GM19468 (cell line): ENCODE data around the gene LCMT2.

Experiments used
- ATAC-seq: cut with Tn5 transposase; IDR thresholded peaks from one replicate; pipeline ENCODE4 v1.9.1; 2021; ENCODE audit warnings: mild to moderate bottlenecking, moderate library complexity, moderate number of reproducible peaks; ENCODE audit not compliant: unreplicated experiment; ENCODE audit errors: extremely low read depth

Gene LCMT2

GRCh38 chr15:43329960-43330779, at the start of gene LCMT2:
LCMT2 (minus strand) TSS chr15:43330573; CDS start chr15:43330489, 84 bp downstream.
- ATAC-seq = peak; percentile 60

DNA sequence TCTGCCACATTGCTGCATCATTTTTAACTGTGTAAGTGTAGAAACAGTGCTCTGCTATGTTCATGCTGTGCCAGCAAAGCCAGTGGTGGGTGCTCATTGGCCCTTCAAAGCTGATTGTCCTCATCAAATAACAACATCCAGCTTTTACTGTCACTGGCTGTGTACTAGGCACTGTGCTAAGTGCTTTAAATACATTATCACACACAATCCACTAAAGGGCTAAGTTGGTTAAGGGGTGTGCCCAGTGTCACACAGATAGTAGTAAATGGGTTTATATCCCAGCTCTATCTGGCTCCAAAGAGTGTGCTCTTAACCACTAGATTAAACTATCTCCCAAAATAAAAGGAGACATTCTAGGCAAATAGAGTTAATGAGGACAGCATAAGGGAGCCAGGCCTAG, 48.2 kb upstream of the LCMT2 start:
- no peak for ATAC-seq

- ATAC-seq = no peak
Observed at GRCh38 chr15:43376017-43376705, 45.8 kb upstream of the LCMT2 start.

DNA sequence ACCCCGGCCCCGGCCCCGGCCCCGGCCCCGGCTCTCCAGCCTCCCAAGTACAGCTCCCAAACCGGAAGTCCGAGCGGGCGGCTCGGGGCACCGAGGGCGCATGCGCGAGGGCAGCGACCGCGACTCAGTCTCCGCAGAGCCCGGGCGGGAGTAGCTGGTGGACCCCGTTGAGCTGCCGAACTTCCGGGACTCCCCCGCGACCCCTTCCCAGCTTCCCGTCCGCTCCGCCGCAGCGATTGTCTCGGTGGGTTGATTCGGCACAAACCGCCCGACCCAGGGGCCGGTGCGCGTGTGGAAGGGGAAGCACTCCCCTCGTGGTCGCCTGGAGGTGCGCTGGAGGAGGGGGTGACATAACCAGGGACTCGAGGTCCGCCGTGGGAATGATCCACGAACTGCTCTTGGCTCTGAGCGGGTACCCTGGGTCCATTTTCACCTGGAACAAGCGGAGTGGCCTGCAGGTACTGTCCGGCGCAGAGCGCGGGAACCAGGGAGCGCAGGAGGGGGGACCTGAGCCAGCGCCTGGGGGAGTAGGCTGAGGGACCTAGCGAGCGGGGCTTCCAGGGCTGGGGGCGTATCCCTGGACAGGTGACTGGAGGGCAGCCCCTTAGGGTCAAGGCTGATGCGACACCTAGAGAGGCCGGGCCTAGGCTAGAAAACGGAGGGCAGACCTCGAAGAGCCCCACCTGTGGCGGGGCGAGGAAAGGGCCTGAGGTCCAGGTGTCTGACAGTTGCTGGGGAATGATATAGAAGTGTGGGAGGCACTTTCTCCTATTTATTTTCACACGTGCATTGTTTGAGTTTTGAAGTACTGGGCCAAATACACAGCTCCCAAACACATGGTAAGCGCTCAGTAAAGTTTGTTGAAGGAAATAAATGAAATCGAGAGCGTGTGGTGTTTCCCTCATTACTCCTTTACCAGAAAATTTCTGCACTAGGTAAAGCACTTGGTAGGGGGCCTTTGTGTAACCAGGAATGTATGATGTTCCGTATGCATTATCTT, 40.9 kb upstream of the LCMT2 start, which contains the start of the genes TUBGCP4 and ZSCAN29:
Gene TUBGCP4 (plus strand): TSS at position 127 of the 1,000 bp plus-strand sequence. CDS start 254 bp downstream, at position 381.
Gene ZSCAN29 (minus strand): TSS at position 69 of the 1,000 bp plus-strand sequence. CDS start 1,130 bp downstream, outside the sequence.
- ATAC-seq = peak; percentile 66

GRCh38 chr15:43370310-43370974, 40.1 kb upstream of the LCMT2 start:
- no peak for ATAC-seq

DNA sequence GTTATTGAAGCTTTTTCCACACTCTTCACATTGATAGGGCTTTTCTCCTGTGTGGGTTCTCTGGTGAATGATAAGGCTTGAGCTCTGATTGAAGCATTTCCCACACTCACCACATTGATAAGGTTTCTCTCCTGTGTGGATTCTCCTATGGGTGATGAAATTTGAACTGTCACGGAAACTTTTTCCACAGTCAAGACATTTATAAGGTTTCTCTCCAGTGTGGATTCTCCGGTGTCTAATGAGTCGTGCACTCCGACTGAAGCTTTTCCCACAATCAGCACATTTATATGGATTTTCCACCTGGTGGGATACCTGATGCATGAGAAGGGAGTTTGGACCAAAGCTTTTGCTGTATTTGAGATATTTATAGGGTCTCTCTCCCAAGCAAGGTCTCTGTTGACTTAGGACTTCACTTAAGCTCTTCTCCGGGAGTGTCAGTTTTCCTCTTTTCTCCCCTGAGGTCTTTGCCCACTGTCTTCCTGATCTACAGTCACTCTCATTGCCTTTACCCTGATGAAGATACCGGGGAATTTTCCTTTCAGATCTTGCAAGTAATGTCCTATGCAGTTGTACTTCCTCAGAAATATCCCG, 31.0 kb upstream of the LCMT2 start:
- no peak for ATAC-seq

- no peak for ATAC-seq
Observed at GRCh38 chr15:43360821-43361220, 30.4 kb upstream of the LCMT2 start.

DNA sequence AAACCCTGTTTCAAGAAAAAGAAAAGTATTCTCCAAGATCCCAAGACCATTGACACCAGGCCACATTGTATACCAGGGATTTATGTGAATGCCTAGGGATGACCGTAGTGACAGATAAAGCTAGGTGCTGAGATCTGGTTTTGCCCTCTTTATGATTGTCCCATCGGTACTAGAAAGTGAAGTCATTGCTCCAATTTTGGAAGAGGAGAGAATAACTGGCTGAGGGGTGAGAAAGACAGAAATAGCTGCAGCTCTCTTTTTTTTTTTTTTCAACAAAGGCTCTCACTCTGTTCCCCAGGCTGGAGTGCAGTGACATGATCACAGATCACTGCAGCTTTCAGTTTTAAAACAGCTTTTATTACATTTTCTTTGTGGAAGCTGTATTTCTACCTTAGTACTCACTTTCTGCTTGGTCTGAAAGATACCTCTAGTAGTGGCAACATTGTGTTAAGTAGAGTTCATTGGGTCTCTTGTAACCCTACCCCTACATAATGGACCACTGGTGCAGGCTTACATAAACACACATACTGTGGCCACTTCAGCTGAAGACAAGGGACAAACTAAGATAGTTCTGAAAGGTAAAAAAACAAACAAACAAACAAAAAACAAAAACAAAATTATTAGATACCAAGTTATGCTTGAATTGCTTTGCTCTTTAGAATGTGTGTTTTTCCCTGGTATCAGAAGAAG, 22.5 kb upstream of the LCMT2 start:
- no peak for ATAC-seq

GRCh38 chr15:43347114-43347513, 16.7 kb upstream of the LCMT2 start:
- ATAC-seq = no peak

DNA sequence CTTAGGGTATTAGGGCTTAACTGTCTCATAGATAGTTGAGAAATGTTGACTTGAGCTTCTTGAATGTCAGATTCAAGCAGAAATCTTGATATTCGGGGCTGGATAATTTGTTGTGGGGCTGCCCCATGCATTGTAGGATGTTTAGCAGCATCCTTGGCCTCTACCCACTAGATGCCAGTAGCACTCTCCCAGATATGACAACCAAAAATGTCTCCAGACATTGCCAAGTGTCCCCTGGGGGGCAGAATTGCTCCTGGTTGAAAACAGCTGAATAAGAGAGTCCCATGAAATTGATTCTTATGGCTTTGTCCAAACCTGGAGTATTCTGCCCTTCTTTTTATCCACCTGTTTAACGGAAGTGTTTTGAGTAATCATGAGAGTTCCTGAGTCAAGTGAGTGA, 15.9 kb upstream of the LCMT2 start:
- ATAC-seq = no peak

DNA sequence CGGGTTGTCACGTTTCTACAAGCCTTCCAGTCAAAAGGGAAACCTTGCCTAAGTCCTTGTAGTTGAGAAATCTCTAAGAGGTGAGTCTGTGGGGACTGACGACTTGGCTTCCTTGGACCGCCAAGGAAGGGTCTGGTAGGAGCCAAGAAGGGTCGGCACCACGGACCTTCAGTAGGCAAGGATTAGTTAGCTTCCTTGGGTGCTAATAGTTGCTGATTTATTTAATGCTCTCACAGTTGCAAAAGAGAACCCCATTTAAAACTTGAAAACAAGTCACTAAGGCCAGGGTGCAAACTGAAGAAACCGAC, 361 bp upstream of the LCMT2 start:
- ATAC-seq = no peak

DNA sequence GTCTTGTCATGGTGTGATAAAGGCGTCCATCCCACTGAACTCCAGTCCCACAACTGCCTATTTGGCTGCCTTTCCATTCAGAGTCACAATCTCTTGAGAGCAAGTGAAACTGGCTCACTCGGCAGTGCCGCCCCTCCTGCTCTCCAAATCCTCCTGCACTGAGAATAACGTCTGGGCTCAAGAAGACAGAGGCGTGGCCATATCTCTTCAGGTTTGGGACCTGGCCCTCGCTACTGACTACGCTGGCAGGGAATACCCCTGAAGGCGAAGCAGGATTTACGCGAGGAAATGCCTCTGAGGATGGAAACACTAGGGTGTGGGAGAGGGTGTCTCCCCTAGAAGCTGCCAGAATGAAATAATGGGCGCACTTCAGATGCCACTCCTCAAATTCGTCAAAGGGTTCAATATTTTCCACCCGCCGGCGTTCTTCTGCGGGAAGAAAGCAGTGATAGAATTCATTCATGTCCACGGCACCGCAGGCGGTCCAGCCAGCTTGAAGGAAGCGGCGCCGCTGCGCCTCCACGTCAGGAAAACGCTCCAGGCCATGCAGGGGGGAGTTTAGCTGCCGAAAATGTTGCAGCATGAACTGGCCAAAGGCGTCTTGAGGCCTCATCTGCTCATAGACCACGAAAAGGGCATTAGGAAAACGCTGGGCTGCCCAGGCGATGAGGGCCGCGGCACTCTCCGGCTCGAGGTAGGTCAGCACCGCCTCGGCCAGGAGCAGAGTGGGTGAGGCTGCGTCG, 985 bp downstream of the LCMT2 start:
- no peak for ATAC-seq

DNA sequence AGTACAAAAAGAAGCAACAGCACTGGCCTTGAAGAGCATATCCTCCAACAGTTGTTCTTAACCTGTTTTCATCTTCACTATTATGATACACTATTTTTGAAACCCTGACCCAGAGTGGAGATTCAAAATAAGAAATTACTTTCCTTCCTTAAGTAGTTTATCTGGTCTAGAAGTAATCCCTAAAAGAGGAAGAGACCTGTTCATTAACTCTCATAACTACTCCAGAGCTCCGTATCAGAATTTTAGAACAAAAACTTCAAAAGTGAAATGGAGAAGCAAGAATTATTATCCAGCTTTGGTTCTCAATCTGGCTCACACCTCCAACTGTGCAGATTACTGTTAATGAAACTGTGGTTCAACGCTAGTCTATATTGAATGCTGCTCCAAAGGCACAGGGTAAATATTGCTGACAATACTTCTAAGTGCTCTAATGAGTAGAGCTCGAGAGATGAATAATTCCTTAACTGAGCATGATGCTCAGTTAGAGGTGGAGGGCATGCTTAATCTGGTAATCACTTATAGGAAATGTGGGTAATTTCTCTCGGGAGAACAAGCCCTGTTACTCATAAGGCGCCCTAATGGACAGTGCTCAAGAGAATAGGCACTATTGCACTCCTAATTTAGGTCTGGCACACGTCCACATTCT, 5.2 kb downstream of the LCMT2 start:
- ATAC-seq = no peak

DNA sequence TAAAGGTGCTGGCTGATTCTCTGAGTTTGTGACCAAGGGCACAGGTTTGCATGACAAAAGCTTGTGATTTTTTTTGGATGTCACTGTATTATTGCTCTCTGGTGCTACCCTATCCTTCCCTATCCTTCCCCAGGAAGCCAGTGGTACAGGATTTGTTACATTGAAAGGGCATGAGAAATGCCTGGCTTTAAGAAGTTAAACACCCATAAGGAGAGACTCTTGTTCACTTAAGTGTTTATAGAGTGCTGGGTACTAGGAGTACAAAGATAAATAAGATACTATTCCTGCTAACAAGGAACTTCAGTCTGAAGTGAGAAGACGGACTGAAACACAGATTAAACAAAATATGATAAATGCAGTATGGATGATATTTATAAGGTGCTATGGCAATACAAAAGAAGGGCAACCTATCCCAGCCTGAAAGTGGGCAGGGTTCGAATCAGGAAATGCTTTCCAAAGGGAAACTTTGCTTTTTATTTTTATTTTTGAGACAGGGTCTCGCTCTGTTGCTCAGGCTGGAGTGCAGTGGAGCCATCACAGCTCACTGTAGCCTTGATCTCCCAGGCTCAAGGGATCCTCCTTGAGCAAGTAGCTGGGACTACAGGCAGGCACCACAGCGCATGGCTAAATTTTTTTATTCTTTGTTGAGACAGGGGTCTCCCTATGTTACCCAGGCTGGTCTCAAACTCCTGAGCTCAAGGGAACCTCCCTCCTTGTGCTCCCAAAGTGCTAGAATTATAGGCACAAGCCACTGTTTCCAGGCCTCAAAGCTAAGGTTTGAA, 11.2 kb downstream of the LCMT2 start:
- no peak for ATAC-seq

- no peak for ATAC-seq
Observed at GRCh38 chr15:43317566-43318184, 12.7 kb downstream of the LCMT2 start.

DNA sequence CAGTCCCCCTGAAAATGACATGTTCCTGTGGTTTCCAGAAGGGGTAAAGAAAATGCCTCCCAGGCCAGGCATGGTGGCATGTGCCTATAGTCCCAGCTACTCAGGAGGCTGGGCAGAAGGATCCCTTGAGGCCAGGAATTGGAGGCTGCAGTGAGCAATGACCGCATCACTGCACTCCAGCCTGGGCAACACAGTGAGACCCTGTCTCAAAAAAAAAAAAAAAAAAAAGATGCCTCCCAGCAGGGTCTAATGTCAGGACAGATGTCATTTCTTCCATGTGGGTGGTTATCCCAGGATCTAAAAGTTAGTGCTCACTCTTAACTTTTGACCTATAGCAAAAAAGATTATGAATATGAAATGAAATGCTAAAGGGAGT, 13.4 kb downstream of the LCMT2 start:
- ATAC-seq = no peak
